Measurements from ENCODE around the gene HMGXB4. TPM values are rescaled to one million over a fixed set of nuclear protein-coding genes. Genes with fewer than 3 reads are reported as not detected.

Gene HMGXB4
- total RNA-seq, 3 donors from 2014 or later, result 18.1 to 21.7 (median 21.6) TPM

GRCh38 chr22:35343664-35344550 lies 86.6 kb downstream of the HMGXB4 start:
- peaks cover 8% of the 10 kb centered on the region for H3K36me3 ChIP-seq (ENCODE audit: low read depth)
- TF ChIP-seq CTCF (IDR thresholded peaks at IDR 0.05), result no peak
- H3K9me3 ChIP-seq, result no peaks in the 10 kb centered on the region
- DNase-seq (no peak), ATAC-seq (no peak)
- intact Hi-C loops (cut with DNase I, micrococcal nuclease), result no loop called here
- no peak overlapping the region for H3K4me3 ChIP-seq
- no peaks in the 10 kb centered on the region for H3K4me1 ChIP-seq (ENCODE audit: low read depth)

GRCh38 chr22:35344956-35345690 lies 87.8 kb downstream of the HMGXB4 start:
- intact Hi-C loops (cut with DNase I, micrococcal nuclease), result no loop called here

More at GRCh38 chr22:35344956-35345690, 87.8 kb downstream of the HMGXB4 start:
- DNase-seq (peak in 1 of 3 donors; percentile 49), ATAC-seq (peak; percentile 16)
- H3K36me3 ChIP-seq (ENCODE audit: low read depth), result peaks cover 8% of the 10 kb centered on the region
- no peak overlapping the region for H3K4me3 ChIP-seq
- no peaks in the 10 kb centered on the region for H3K4me1 ChIP-seq (ENCODE audit: low read depth)
- TF ChIP-seq CTCF (IDR thresholded peaks at IDR 0.05), result no peak
- no peaks in the 10 kb centered on the region for H3K9me3 ChIP-seq

Small RNA genes lying within 50 kb of the gene (microRNA-seq; reads per million reads assigned to microRNA genes)
- gene MIR3909 (7.2 reads per million, percentile 29 among the genes with 10 or more reads in this experiment), gene MIR6069 (not detected)

Other genes starting within 250 kb of the HMGXB4 start
- gene ISX, start 191.3 kb upstream of the HMGXB4 start, total RNA-seq, result 100 to 1,000 TPM in 1 of 3 donors, 10 to 100 TPM in 2; 35.3 to 104 (median 50.3) TPM
- gene TOM1, start 42.4 kb downstream of the HMGXB4 start, total RNA-seq, result 10 to 100 TPM; 59.8 to 74.7 (median 60.2) TPM
- 10 to 100 TPM; 33.8 to 71.4 (median 55.5) TPM for gene HMOX1, start 123.6 kb downstream of the HMGXB4 start, total RNA-seq
- 10 to 100 TPM; 18.5 to 45.2 (median 30.3) TPM for gene MCM5, start 142.6 kb downstream of the HMGXB4 start, total RNA-seq